Measurements from ENCODE around the gene MTFR2.

GRCh38 chr6:136235233-136235564, 14.9 kb downstream of the MTFR2 start:
- TF ChIP-seq CTCF (IDR thresholded peaks at IDR 0.05), result no peak
- no peak for TF ChIP-seq POLR2A (IDR thresholded peaks at IDR 0.05; ENCODE audit: low read depth)

Data from esophagus muscularis mucosa (tissue), 3 donors.